Stromal cell of bone marrow (primary cell): ENCODE measurements around the gene IL22RA1.

Source experiments
- DNase-seq: peaks from one replicate; pipeline ENCODE4 v3.0.0-alpha.2; 2012; ENCODE audit warnings: low read depth

Gene IL22RA1

DNA sequence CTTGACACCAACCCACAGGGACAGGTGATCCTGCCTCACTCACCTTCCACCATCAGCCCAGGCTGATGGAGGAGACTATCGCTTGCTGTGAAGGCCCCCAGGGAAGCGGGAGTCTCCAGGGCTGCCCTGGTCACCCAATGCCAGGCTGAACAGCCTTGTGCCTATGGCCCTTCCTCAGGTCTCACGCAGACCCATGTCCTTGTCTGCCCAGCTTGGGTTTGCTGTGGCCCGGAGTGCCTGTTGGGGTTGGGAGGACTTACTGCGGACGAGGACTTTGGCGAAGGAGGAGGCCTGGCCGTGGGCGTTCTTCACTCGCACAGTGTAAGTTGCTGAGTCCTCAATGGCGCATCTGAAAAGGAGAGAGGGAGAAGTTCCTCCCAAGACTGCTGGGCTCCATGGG is 45.3 kb downstream of the IL22RA1 start:
- no peak for DNase-seq

DNA sequence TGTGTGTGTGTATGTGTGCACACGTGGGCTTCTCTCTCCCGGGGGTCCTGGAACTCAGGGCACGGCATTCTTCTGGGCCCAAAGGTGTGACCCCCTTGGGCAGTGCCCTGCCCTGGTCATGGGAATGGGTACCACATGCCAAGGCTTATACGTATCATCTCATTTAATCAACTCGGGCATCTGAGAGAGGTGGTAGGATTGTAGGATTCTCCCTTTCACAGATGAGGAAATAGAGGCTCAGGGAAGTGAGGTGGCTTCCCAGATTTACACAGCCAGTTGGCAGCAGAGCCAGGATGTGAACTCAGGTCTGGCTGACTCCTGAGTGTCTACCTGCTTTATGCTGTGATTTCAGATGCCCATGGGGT is 46.2 kb downstream of the IL22RA1 start:
- DNase-seq = no peak

DNA sequence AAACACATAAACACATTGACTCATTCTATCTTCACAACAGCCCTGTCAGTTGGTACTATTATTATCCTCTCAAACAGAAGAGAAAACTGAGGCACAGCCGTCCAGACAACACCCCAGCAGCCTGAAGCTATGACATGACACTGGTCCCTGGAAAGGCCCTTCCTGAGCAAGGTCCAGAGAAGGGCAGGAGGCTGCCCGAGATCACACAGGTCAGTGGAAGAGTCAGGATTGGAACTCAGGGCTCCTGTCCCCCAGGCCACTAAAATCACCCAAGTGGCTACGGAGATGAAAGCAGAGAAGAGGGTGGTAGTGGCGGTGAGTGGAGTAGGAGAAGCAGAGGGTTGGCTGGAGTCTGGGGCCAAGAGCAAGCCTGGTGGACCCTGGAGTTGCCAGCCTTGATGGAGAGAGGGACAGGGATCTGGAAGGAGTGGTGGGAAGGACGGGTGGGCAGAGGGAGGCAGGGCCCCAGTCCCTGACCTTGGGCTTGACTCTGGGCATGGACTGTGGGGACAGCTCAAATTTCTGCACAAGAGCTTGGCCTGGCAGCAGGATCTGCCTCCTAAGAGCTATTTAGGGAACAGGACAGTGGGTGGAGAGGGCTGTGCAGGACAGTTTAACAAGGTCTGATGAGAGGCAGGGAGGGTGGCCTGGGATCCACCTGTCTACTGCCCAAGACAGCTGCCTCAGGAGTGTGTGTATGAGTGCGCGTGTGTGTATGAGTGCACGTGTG is 46.8 kb downstream of the IL22RA1 start:
- no peak for DNase-seq

DNA sequence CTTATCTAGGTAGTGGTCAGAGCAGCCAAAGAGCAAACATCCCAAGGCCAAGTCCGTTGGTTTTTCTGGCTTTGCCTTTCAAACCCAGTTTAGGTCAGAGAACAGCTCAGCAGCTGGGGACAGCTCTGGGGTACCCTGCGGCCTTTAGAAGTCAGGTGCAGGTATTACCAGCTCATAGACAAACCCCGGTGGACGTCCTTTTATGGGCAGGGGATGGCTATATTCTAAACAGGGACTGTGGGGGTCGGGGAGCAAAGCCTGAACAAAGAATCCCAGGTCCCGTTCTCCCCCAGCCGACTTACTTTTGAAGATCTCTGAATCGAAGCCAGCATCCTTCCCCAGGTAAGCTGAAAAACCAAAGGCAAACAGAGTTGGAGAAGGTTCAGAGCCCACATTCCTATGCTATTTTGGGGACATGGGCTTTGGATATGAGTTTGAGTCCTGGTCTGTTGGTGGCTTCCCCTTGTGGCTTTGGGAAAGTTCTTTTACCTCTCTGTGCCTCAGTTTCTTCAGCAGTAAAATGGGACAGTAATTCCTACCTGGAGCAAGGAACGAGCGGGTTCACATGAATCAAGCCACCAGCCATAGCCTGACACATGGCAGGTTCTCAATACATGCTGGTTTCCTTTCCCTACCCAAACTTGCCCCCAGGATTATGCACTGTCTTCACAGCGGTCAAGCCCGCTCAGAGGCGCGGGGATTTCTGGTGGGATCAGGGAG is 47.6 kb downstream of the IL22RA1 start:
- DNase-seq = no peak

GRCh38 chr1:24094554-24094953 is 48.4 kb downstream of the IL22RA1 start:
- DNase-seq = no peak

DNA sequence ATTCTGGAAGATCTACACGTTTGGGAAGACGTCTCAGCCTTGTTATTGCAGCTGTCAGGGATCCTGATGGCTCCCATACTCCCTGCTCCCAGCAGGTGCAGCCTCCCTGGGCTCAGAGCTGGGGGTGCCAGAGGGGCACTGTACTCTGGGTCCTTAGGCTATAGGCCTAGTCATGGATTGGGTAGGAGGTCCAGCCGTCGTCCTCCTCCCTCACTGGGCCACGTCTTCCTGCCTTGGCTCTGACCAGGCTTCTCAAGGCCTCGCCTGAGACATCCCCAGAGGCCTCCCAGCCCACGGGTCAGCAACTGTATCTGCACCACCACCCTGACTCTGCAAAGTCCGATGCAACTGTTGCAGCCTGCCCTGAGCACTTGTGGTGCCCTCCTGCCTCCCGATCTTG is 49.2 kb downstream of the IL22RA1 start:
- DNase-seq = no peak

GRCh38 chr1:24092979-24093378 is 50.0 kb downstream of the IL22RA1 start:
- no peak for DNase-seq

DNA sequence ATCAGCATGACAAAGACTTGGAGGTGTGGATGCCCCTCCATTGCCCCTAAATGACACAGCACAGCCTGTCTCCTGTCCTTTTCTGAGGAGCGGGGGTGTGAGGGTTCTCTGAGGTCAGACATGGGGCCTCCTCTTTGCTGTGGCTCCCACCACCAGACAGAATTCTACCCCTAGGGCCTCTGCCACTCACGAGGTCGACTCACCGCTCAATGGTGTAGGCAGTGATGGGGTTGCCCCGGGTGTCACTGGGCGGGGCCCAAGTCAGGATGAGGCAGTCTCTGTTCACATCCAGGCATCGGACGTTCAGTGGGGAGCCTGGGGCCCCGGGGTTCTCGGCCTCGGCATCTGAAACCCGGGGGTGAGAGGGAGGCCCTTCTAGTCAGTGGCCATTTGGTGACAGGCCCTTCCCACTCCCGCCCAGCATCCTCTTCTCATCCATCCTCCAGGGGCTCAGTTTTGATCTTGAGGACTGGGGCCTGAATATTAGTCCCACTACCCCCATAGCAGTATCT is 50.9 kb downstream of the IL22RA1 start:
- DNase-seq = no peak

GRCh38 chr1:24090736-24091135 is 52.2 kb downstream of the IL22RA1 start:
- DNase-seq = no peak

- no peak for DNase-seq
These were observed 53.0 kb downstream of the IL22RA1 start for GRCh38 chr1:24089743-24090555.

DNA sequence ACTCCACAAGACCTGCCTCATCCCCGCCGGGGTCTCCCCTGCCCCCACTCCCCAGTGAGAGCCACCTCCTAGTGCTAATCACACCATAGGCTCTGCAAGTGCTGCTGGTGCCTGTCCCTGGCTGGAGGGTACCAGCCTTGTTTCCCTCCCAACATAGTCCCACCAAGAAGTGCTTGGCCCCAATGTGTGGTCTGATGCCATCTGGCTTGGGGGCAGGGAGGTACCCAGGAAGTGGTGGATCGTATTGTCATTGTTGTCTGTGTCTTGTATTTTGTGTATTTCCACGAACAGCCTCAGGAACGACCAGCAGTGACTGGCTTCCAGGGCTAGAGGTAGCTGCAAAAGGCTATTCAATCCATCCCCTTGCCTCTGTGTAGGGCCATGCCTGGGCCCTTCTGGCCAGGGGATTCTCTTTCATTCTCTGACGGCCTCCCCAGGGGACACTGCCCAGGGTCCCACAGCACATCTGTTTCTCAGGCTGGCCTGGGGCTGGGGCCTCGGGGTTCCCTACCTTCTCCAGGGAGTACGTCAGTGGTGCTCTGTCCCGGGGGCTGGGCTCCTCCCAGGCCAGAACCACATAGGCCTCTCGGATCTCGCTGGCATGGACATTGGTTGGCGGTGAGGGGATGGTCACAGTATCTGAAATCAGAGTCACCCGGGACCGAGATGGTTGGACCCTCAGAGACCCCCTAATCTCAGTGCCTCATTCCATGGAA is 53.8 kb downstream of the IL22RA1 start:
- DNase-seq = no peak

DNA sequence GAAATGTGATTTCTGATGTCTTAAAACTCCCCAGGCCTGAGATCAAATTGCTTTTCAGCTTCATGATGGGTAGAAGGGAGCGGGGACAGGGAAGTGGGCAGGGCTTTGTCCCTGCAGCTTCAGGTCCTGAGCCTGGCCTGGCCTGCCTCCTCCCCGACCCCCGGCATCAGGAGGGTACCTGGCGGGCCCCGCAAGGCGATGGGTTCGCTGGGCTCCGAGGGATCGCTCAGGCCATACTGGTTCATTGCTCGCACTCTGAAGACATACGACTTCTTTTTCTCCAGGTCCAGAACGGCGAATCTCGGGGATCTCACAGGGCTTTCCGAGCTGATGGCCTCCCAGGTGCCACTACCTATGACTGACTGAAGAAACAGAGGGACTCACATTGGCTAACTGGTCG is 56.5 kb downstream of the IL22RA1 start:
- no peak for DNase-seq

GRCh38 chr1:24085546-24085945 is 57.4 kb downstream of the IL22RA1 start:
- DNase-seq = peak; percentile 72

GRCh38 chr1:24085007-24085406 is 57.9 kb downstream of the IL22RA1 start:
- no peak for DNase-seq

DNA sequence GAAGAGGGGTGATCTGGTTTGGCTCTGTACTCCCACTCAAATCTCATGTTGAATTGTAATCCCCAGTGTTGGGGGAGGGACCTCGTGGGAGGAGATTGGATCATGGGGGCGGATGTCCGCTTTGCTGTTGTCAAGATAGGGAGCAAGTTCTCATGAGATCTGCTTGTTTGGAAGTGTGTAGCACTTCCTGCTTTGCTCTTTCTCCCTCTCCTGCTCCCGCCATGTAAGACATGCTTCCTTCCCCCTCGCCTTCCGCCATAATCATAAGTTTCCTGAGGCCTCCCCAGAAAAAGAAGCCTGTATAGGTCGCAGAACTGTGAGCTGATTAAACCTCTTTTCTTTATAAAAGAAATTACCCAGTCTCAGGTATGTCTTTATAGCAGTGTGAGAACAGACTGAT is 58.9 kb downstream of the IL22RA1 start:
- no peak for DNase-seq

DNA sequence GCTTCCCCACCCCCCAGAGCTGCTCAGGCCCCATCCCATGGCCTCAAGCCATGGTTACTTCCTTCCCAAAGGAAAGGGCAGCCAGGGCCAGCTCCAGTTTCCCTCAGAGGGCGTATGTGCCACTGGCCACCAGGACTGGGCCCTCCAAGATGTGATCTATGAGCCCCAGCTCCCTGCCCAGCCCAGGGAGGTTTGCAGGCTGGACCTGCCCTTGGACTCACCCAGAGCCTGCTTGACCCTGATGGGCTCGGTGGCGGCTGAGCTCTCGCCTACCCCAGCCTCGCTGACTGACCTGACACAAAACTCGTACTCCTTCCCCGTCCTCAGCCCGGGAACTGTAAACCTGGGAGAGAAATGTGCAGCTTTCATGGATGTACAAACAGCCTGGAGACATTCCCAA is 60.6 kb downstream of the IL22RA1 start:
- DNase-seq = no peak

GRCh38 chr1:24081190-24081589 is 61.8 kb downstream of the IL22RA1 start:
- no peak for DNase-seq

GRCh38 chr1:24080131-24080530 is 62.8 kb downstream of the IL22RA1 start:
- DNase-seq = no peak

DNA sequence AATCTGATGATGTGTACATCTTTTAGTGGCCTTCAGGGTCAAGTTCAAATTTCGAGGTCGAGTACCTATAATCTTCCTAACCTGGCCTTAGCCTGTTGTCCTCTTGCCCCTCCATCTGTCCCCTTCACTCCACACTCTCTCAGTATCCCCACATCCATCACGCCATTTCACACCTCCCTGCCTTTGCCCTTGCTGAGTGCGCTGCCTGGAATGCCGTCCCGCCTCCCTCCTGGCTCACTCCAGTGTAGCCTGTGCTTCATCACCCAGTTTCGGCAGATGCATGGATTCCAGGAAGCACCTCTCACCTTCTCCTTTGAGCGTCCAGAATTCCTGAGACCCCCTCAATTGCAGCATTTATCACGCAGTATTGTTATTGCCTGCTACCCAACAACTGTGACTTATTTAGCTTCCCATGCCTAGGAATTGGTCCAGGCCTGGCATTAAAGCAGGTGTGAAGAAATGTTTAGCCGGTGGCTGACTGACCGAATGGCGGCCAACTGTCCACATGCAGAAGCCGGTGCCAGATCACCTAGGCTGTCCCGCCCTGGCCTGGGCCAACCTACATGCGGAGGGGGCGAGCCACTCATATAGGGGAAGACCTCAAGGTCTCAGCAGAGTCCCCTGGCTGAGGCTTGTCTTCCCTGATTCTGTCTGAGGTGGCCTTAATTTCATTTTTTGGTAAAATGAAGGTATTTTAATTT is 65.5 kb downstream of the IL22RA1 start:
- DNase-seq = no peak

DNA sequence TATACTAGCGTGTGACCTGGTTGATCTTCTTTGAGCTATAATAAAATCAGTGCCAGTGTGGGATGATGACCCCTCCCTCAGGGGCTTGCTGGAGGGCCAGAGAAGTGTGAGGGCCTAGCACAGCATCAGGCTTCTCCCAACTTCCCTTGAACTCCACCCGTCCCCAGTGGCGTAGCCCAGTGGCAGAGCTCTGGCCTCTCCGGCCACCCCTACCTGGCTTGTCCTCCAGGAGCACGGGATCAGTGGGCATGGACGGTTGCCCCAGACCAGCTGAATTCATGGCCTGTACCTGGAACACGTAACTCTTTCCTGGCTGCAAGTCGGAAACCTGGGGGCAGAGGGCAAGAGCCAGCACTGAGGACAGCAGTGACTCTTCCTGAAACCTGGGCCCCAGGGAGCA is 67.0 kb downstream of the IL22RA1 start:
- no peak for DNase-seq

- DNase-seq = no peak
These were observed 67.4 kb downstream of the IL22RA1 start for GRCh38 chr1:24075590-24075854.
